ENCODE measurements around the gene GCK. TPM values are rescaled to one million over a fixed set of nuclear protein-coding genes. Genes with fewer than 3 reads are reported as not detected.

GCK gene
- total RNA-seq, 3 donors from 2014 or later: 0.17 TPM; not detected in 2

DNA sequence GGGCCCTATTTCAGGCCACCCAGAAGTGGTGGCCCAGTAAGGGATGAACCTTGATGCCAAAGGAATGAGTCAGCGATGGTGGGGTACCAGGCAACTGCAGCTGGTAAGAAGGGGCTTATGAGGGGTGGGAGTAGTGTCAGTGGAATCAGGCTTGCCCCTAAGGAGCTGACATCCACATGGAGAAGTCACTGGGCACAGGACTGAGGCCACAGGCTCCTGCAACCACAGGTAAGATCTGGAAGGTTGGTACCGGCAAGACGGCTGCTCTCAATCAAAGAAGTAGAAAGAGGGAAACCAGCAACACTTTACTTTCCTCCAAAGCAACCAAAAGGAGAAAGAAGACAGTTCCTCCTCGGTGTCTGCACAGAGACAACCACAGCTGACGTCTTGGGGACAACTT lies 2.5 kb downstream of the GCK start:
- H3K4me3 ChIP-seq: no peak overlapping the region
- H3K9me3 ChIP-seq: peaks cover 6% of the 10 kb centered on the region
- H3K36me3 ChIP-seq (ENCODE audit: low read depth): no peaks in the 10 kb centered on the region
- no peak for ATAC-seq
- no peak for DNase-seq
- intact Hi-C loops (cut with DNase I, micrococcal nuclease): no loop called here
- TF ChIP-seq, protein P1, sequence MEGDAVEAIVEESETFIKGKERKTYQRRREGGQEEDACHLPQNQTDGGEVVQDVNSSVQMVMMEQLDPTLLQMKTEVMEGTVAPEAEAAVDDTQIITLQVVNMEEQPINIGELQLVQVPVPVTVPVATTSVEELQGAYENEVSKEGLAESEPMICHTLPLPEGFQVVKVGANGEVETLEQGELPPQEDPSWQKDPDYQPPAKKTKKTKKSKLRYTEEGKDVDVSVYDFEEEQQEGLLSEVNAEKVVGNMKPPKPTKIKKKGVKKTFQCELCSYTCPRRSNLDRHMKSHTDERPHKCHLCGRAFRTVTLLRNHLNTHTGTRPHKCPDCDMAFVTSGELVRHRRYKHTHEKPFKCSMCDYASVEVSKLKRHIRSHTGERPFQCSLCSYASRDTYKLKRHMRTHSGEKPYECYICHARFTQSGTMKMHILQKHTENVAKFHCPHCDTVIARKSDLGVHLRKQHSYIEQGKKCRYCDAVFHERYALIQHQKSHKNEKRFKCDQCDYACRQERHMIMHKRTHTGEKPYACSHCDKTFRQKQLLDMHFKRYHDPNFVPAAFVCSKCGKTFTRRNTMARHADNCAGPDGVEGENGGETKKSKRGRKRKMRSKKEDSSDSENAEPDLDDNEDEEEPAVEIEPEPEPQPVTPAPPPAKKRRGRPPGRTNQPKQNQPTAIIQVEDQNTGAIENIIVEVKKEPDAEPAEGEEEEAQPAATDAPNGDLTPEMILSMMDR (IDR thresholded peaks at IDR 0.05): no peak
- no peaks in the 10 kb centered on the region for H3K4me1 ChIP-seq (ENCODE audit: low read depth)

DNA sequence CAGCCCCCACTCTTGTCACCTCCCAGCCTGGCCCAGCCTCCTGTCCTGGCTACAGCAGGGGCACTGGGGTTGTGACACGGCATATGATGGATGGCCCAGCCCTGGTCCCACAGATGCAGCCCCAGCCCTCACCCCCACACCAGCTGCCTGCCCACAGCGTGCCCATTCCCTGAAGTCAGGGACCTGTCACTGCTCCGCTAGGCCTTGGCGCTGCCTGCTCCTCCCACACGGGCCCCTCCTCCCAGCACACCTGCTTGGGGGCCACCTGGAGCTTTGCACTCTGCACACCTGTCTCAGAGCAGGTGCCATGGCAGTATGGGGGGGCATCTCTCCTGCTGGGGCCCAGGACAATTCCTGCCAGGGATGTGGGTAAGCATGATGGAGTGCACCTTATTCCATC lies 3.5 kb downstream of the GCK start:
- no peak for ATAC-seq
- TF ChIP-seq, protein P1 (IDR thresholded peaks at IDR 0.05): no peak
- Histone ChIP-seq H3K9me3 (peaks cover 6% of the 10 kb centered on the region), H3K36me3 (ENCODE audit: low read depth) (no peaks in the 10 kb centered on the region), H3K4me1 (ENCODE audit: low read depth) (no peaks in the 10 kb centered on the region), H3K4me3 (no peak overlapping the region)
- no peak for DNase-seq
- intact Hi-C loops (cut with DNase I, micrococcal nuclease): no loop called here

DNA sequence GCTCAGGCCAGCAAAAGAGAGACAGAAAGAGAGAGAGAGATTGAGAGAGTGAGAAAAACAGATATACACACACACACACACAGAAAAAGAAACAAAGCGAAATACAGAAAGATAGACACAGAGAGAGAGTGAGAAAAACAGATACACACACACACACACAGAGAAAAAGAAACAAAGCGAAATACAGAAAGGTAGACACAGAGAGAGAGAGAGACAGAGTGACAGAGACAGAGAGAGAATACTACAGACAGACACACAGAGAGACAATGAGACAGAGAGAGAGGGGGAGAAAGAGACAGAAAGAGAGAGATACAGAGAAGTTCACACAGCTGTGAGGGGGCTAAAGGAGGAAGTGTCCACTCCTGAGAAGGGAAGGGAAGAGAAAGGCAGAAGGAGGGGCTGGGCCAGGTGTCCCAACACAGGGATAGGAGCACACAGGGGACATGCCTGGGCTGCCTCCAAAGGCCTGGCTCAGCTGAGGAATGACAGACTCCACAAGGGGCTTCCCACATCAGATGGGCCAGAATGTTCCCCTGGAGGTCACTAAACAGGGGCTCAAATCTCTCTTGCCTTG lies 4.3 kb downstream of the GCK start:
- DNase-seq: no peak
- intact Hi-C loops (cut with DNase I, micrococcal nuclease): no loop called here
- H3K4me3 ChIP-seq: no peak overlapping the region
- peaks cover 6% of the 10 kb centered on the region for H3K9me3 ChIP-seq
- no peaks in the 10 kb centered on the region for H3K4me1 ChIP-seq (ENCODE audit: low read depth)
- TF ChIP-seq, protein P1 (IDR thresholded peaks at IDR 0.05): no peak
- no peaks in the 10 kb centered on the region for H3K36me3 ChIP-seq (ENCODE audit: low read depth)
- no peak for ATAC-seq

DNA sequence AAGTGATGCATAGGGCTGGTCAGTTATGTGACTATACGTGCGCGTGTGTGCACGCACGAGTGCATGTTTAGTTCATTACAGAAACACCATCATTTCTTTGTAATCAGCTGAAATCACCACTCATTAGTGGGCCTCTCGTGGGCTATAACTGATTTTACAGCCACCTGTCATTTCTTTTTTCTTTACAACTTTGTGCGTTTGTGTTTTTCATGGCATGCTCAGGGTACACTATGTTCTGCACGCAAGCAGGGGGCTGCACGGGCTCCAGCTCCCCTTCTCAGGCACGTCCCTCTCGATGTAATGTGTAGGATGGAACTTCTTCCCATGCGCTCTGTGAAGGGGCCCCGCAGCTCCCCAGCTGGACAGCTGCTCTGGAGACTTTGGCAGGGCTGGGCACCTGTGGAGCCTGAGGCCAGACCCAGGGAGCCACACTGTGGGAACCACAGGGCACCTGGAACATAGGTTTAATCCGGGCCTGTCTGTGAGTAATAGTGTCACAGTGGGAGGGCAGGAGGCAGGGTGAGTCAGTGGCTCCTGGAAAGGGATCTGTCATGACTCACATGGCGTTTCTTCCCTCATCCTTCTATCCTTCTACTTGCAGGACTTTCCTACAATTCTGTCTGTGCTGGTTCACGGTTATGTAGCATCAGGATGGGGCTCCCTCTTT lies 4.9 kb downstream of the GCK start:
- Histone ChIP-seq H3K4me1 (ENCODE audit: low read depth) (no peaks in the 10 kb centered on the region), H3K9me3 (peaks cover 6% of the 10 kb centered on the region)
- DNase-seq: no peak

DNA sequence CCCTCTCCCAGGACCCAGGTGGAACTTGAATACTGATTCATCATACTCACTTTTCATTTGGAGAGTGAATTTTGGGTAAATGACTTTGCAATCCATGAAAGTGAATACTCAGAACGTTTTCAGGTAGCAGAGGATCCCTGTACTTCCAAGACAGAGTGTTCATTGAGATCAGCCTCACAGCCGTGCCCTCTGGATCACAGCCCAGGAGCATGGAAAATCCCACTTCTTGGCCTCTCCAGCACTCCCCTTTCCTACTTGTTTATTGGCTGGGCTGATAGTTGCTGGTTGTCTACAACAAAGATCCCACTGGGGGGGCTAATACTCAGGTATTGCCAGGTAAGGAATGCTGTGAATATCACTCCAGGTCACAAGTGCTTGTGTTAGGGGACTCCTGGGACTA lies 5.9 kb downstream of the GCK start:
- DNase-seq: no peak
- intact Hi-C loops (cut with DNase I, micrococcal nuclease): no loop called here
- no peak for ATAC-seq
- Histone ChIP-seq H3K4me3 (no peak overlapping the region), H3K4me1 (ENCODE audit: low read depth) (no peaks in the 10 kb centered on the region), H3K9me3 (peaks cover 6% of the 10 kb centered on the region), H3K36me3 (ENCODE audit: low read depth) (no peaks in the 10 kb centered on the region)
- TF ChIP-seq, protein P1 (IDR thresholded peaks at IDR 0.05): no peak

More for the DNA sequence above, 4.9 kb downstream of the GCK start:
- TF ChIP-seq, protein P1 (IDR thresholded peaks at IDR 0.05): no peak
- Histone ChIP-seq H3K4me3 (no peak overlapping the region), H3K36me3 (ENCODE audit: low read depth) (no peaks in the 10 kb centered on the region)
- ATAC-seq: no peak
- intact Hi-C loops (cut with DNase I, micrococcal nuclease): no loop called here

Data from mucosa of descending colon (tissue), 3 donors.